GM08714 (cell line): ENCODE data around the gene ADISSP.
A peak's percentile ranks its signal among the peaks of the same experiment; 100 is the strongest.

ENCODE experiments used
- H3K4me3 ChIP-seq: fragments of 200-500 bp; sonication (Bioruptor generic); 2 replicates; pipeline ENCODE4 v1.5.1; 2014; ENCODE audit warnings: mild to moderate bottlenecking, low read length, inconsistent platforms
- ZNF274 ChIP-seq: IDR thresholded peaks from 2 replicates; pipeline ENCODE4 v1.6.1; 2012; ENCODE audit warnings: mild to moderate bottlenecking, low read depth, low read length

Gene ADISSP

DNA sequence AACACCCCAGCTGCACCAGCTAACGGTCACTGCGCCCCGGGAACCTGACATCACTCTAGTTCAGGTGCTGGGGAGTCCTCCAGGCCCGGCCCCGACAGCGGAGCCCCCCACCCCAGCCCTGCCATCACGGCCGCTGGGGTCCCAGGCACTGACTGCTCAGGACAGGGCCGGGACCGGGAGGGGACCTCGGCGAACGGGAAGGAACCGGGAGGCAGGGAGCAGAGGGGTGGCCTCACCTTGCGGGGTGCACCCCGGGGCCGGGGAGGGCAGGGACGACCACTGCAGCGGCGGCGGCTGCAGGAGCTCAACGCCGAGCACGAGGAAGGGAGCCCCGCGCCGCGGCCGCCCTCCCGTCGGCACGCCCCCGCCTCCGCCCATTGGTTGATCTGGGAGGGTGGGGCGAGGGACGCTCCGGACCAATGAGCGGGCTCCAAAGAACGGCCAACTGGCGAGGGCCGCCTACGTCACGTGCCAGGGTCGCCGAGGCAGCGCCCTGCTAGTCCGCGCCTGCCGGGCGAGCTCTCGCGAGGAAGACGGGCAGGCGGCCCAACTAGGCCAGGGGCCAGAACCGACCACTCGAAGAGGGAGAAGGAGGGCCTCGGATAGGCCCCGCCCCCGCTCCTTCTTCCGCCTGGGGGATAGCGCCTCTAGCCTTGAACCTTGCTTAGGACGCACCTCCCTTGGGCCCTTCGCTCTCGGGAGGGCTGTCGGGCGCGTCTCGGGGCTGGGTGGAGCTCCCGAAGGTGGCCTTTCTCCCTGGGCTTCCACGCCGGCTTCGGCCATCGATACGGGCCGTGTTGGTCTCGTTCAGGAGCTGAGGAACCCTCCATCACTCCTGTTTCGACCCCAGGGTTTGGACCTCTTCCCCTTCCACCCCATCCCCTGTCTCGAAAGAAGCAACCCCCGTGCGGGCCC is at the start of gene ADISSP:
Gene ADISSP (minus strand): TSS at position 327 of the 915 bp plus-strand sequence. CDS start 7,653 bp downstream, outside the sequence.
- H3K4me3 ChIP-seq = peak within 1 kb of the TSS; percentile 76
- TF ChIP-seq ZNF274 = no peak

DNA sequence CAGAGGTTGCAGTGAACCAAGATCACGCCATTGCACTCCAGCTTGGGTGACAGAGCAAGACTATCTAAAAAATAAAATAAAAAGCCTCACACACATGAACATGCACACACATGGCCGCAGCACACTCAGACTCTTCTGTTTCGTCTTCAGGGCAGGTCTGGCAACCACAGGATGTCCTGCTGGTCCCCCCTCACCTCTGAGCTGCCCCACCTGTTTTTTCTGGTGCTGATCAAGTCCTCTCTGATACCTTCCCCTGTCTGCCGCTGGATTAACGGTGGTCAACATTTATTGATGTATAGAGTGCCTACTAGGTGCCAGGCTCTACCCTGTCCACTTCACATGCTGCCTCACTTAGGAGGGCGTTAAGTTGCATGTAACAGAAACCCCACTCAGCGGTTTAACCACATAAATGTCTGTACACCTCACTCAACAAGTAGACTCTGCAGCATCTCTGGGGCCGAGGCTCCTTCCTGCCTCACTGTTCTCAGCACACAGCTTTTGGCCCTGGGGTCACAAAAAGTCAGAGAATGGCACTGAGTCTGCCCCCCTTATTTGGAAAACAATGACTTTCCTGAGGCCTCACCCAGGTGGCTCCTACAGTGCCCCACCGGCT is 48.3 kb upstream of the ADISSP start:
- H3K4me3 ChIP-seq = no peak overlapping the region

DNA sequence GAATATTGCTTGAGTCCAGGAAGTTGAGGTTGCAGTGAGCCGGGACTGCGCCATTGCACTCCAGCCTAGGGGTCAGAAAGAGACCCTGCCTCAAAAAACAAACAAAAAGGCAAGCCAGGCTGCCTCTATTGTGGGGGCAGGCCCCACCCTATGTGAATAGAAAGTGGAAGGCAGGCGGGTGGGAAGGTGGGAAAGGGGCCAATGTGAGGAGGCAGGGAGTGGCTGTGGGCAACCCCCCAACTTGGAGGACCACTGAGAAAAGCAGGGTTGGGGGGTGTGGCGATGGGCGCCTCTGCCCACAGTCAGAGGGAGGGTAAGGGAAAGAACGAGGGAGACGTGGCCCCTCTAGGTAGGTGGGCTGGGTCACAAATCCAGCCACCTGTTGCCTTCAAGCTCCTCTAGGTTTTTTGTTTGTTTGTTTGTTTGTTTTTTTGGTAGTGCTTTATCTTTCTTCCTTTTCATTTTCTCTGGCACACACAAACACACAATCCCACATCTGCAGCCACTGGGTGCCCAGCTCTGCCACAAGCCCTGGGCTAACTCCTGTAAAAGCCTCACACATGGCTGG is 47.5 kb upstream of the ADISSP start:
- TF ChIP-seq ZNF274 = no peak
- H3K4me3 ChIP-seq = no peak overlapping the region

More for the DNA sequence above, 48.3 kb upstream of the ADISSP start:
- no peak for TF ChIP-seq ZNF274

DNA sequence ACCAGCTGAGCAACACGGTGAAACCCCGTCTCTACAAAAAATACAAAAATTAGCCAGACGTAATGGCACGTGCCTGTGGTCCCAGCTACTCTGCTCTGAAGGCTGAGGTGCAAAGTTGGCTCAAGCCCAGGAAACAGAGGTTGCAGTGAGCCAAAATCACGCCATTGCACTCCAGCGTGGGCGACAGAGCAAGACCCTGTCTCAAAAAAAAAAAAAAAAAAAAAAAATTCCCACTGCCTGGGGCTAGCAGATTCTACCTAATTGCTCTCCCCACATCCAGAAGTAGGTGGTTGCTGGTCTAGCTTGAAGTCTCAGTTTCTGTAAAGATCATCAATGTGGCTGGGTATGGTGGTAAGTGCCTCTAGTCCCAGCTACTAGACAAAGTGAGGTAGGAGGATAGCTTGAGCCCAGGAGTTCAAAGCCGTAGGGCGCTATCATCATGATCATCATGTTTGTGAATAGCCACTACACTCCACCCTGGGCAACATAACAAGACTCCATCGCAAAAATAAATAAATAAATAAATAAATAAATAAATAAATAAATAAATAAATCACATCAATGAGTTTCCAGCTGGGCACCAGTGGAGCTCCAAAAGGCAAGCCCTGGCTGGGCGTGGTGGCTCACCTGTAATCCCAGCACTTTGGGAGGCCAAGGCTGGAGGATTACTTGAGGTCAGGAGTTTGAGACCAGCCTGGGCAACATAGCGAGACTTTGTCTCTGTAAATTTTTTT is 46.5 kb upstream of the ADISSP start:
- TF ChIP-seq ZNF274 = no peak
- no peak overlapping the region for H3K4me3 ChIP-seq

DNA sequence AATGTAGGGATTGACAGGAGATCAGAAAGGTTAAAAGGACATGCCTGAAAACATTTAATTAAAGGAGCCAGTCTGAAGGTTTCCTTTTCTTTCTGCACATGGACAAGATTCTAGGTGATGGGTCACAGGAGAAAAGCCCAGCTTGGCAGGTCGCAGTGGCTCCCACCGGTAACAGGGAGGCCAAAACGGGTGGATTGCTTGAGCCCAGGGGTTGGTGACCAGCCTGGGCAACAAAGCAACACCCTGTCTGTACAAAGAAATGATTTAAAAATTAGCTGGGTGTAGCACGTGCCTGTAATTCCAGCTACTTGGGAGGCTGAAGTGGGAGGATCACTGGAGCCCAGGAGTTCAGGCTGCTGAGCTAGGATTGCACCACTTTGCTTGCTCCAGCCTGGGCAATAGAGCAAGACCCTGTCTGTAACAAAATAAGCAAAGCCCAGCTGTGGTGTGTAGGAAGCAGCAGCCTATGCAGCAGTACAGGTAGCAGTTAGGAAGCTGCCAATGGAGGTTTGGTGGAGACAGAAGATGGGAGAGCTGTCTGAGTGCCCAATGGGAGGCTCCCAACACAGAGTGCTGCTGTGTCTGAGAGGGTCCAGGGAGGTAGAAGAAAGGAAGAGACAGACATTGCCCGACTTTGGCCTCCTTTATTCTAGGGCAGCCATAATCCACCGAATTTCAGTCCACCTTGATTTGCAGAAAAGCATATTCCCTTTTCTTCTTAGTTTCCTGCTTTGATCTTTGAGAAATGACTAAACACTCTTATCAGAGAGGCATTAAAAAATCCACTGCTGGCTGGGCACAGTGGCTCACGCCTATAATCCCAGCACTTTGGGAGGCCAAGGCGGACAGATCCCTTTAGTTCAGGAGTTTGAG is 45.7 kb upstream of the ADISSP start:
- H3K4me3 ChIP-seq = no peak overlapping the region
- no peak for TF ChIP-seq ZNF274

DNA sequence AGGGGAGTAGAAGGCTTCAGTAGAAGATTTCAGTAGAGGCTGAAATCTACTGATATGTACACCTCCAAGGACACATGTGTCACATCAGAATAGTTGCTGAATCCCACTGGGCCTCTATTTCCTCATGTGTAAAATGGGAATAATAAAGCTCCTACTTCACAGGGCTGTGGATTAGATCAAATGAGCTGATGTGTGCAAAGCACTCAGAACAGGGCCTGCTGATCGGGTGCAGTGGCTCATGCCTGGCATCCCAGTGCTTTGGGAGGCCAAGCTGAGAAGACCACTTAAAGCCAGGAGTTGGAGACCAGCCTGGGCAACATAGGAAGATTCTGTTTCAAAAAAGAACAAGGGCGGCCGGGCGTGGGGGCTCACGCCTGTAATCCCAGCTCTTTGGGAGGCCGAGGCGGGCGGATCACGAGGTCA is 44.7 kb upstream of the ADISSP start:
- H3K4me3 ChIP-seq = no peak overlapping the region
- TF ChIP-seq ZNF274 = no peak

DNA sequence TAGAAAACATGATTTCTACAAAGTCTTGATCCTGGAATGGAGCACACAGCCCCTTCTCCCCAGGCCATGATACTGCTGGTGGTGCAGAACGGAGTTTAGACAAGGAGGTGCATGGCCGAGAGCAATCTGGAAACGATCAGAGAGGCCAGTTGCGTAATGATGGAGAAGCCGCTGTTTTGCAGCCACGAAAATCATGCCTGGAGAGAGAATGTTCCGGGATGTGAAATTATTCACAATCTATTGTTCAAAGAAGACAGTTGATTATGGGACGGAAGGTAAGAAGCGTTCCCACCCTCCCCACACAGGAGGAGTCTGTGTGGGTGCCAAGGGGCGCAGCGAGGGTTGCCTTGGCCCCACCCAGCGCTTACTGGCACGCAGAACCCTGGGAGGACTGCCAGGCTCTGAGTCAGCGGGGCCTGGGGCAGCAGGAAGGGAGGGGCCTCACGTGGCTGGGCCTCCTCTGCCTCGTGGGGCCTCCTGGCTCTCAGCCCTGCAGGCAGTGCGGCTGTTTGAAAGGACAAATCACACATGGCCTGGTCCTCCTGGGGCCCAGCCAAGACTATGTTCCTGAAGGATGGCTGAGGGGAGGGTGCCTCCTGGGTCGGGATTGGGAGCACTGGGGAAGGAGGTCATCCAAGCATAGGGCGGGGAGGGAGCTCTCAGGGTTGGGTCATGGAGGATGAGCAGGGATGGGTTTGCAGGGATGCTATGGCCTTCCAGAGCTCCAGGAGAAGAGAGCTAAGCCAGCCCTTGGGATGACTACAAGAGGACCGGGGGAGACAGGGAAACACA is 44.1 kb upstream of the ADISSP start:
- no peak overlapping the region for H3K4me3 ChIP-seq
- TF ChIP-seq ZNF274 = no peak

DNA sequence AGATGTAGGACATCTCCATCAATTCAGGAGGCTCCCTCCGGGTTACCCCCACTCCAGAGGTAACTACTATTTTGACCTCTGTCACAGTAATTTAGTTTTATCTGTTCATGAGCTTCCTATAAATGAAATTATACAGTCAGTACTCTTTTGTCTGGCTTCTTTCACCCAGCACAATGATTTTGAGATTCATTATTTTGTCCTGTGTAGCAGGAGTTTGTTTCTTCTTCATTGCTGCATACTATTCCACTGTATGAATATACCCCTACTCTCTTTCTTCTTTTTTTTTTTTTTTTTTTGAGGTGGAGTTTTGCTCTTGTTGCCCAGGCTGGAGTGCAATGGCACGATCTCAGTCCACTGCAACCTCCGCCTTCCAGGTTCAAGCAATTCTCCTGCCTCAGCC is 41.0 kb upstream of the ADISSP start:
- H3K4me3 ChIP-seq = no peak overlapping the region
- no peak for TF ChIP-seq ZNF274

DNA sequence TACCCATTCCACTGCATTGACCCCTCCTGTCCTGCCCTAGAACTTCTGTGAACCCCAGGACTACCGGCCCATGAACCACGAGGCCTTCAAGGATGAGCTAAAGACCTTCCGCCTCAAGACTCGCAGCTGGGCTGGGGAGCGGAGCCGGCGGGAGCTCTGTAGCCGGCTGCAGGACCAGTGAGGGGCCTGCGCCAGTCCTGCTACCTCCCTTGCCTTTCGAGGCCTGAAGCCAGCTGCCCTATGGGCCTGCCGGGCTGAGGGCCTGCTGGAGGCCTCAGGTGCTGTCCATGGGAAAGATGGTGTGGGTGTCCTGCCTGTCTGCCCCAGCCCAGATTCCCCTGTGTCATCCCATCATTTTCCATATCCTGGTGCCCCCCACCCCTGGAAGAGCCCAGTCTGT is 37.2 kb upstream of the ADISSP start:
- no peak overlapping the region for H3K4me3 ChIP-seq
- no peak for TF ChIP-seq ZNF274

DNA sequence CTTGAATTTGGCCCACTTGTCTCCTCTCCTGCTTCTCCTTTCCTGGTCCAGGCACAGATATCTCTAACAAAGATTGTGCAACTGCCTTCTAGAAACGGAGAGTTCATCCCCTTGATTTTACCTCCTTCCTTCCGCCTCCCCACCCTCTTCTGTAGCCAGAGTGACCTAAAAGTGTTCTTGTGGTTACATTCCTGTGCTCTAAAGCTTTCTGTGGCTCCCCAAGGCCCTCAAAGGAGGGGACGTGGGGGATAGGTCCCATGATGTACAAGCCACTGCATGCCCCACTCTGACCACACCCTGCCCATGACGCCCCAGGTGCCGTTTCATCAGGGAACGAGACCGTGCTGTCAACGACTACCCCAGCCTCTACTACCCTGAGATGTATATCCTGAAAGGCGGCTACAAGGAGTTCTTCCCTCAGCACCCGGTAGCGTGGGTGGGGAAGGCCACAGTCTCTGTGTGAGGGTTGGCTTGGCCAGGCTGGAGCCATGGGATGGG is 36.8 kb upstream of the ADISSP start:
- H3K4me3 ChIP-seq = no peak overlapping the region
- TF ChIP-seq ZNF274 = no peak

DNA sequence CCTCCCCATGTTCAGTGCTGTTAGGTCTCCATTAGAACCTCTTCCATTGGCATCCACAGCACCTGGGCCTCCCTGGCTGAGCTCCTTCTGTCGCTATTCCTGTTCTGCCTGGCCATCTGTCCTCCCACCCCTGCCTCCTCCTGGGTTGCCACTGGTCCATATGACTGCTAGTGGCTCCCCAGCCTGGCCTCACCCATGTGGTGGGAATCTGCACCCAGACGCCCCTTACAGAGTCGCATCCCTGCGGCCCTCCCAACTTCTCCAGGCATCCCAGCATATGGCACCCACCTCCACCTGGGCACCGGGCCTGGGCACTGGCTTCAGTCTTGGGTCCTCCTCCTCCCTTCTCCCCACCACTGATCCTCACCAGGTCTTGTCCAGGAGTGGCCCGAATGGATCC is 36.3 kb upstream of the ADISSP start:
- no peak for TF ChIP-seq ZNF274

DNA sequence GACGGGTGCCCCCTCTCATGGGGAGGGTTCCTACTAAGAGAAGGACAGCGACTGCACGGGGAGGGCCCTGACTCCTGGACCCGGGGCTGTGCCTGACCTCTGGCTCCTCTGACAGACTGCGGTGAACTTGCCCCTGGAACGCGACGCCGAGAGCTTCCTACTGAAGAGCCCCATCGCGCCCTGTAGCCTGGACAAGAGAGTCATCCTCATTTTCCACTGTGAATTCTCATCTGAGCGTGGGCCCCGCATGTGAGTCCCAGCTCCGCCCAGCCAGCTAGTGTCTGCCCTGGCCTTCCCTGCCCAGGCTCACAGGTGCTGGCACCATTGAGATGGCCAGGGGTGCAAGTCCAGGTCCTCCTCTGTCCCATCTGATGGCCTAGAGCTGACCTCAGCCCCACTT is 35.7 kb upstream of the ADISSP start:
- H3K4me3 ChIP-seq = no peak overlapping the region
- TF ChIP-seq ZNF274 = no peak

More for the DNA sequence above, 36.3 kb upstream of the ADISSP start:
- no peak overlapping the region for H3K4me3 ChIP-seq

DNA sequence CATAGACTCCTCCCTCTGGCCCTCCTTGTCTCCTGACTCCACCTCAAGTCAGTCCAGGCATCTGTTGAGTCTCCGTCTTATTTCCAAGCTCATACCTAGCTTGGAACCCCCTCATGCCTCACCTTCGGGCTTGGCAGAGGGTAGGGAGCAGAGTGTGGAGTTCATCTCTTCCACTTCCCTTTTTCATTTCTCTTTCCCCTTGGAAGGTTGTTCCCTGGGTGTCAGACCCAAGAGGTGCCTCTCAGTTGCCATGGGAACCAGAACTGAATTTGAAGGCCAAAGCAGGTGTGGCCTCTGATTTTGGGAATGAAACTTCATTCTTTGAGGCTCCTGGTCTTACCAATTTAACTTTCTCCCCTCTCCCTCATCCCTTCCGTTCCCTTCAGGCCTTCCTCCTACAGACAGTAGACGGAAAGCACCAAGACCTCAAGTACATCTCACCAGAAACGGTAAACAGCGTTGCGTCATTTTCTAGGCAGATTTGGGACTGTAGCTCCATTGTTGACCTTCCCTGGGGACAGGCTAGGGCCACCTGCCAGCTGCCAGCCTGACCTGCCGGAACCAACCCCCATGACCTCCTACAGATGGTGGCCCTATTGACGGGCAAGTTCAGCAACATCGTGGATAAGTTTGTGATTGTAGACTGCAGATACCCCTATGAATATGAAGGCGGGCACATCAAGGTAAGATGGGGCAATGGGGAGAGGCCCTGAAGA is 35.1 kb upstream of the ADISSP start:
- no peak overlapping the region for H3K4me3 ChIP-seq
- TF ChIP-seq ZNF274 = no peak
